ENCODE data around the gene RAB27A.

RAB27A gene

GRCh38 chr15:55230953-55231352 lies 58.7 kb downstream of the RAB27A start:
- Histone ChIP-seq H4K20me1 (ENCODE audit: low read depth, low read length) (no peaks in the 10 kb centered on the region), H3K9ac (ENCODE audit: low read length) (no peak overlapping the region), H3K79me2 (ENCODE audit: insufficient read depth, low read length) (no peaks in the 10 kb centered on the region), H3K27me3 (ENCODE audit: low read length) (no peaks in the 10 kb centered on the region), H2AFZ (ENCODE audit: low read depth, low read length, severe bottlenecking) (no peak overlapping the region), H3K27ac (ENCODE audit: low read depth, low read length) (no peak overlapping the region), H3F3A (ENCODE audit: insufficient read depth) (no peaks in the 10 kb centered on the region), H3K36me3 (ENCODE audit: low read length) (no peaks in the 10 kb centered on the region), H3K4me3 (ENCODE audit: insufficient read depth, low read length, poor library complexity, severe bottlenecking) (no peak overlapping the region), H3K9me3 (ENCODE audit: insufficient read depth, low read length) (no peaks in the 10 kb centered on the region), H3K9me2 (replicated peaks; ENCODE audit: insufficient read depth, low read length) (no peaks in the 10 kb centered on the region), H3K4me2 (ENCODE audit: low read depth, low read length, poor library complexity, severe bottlenecking) (no peak overlapping the region)
- no peak for TF ChIP-seq EZH2phosphoT487 (conservative IDR thresholded peaks at IDR 0.05; ENCODE audit: low read length)
- TF ChIP-seq CTCF (IDR thresholded peaks at IDR 0.05; ENCODE audit: insufficient read depth, low read length, poor library complexity, severe bottlenecking), result no peak

DNA sequence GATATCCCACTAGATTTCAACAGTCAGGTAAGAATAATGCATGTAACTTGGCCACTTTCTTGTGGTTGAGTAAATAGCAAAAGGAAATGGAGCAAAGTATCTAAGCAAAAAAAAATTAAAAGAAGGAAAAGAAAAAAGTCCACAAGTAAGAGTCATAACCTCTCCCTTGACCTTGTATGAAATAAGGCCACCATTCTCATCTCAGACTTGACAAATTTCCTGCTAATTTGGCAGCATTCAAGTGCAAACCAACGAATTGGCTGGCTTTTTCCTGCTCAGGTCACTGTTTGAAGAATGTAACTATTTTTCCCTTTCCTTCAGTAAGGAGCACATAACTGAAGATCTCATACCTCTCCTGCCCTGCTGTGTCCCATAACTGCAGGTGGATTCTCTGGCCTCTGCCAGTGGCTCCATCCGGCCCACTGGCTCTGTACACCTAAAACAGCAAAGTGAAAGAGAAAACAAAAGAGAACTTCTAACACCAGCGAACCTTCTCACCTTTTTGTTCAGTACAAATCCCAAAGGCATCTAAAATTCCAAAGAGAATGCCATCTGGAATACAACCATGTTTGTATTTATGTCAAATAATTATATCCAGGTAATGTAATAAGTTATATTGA lies 59.5 kb downstream of the RAB27A start:
- Histone ChIP-seq H3K36me3 (ENCODE audit: low read length) (no peaks in the 10 kb centered on the region), H3K9me2 (replicated peaks; ENCODE audit: insufficient read depth, low read length) (no peaks in the 10 kb centered on the region), H4K20me1 (ENCODE audit: low read depth, low read length) (no peaks in the 10 kb centered on the region), H3K27me3 (ENCODE audit: low read length) (no peaks in the 10 kb centered on the region), H2AFZ (ENCODE audit: low read depth, low read length, severe bottlenecking) (no peak overlapping the region), H3K27ac (ENCODE audit: low read depth, low read length) (no peak overlapping the region), H3K79me2 (ENCODE audit: insufficient read depth, low read length) (no peaks in the 10 kb centered on the region), H3K9ac (ENCODE audit: low read length) (no peak overlapping the region), H3F3A (ENCODE audit: insufficient read depth) (no peaks in the 10 kb centered on the region), H3K4me3 (ENCODE audit: insufficient read depth, low read length, poor library complexity, severe bottlenecking) (no peak overlapping the region), H3K4me2 (ENCODE audit: low read depth, low read length, poor library complexity, severe bottlenecking) (no peak overlapping the region), H3K9me3 (ENCODE audit: insufficient read depth, low read length) (no peaks in the 10 kb centered on the region)
- TF ChIP-seq CTCF (IDR thresholded peaks at IDR 0.05; ENCODE audit: insufficient read depth, low read length, poor library complexity, severe bottlenecking) (no peak), EZH2phosphoT487 (conservative IDR thresholded peaks at IDR 0.05; ENCODE audit: low read length) (no peak)

GRCh38 chr15:55226127-55226526 lies 63.5 kb downstream of the RAB27A start:
- H3K9ac ChIP-seq (ENCODE audit: low read length), result no peak overlapping the region
- H3K4me2 ChIP-seq (ENCODE audit: low read depth, low read length, poor library complexity, severe bottlenecking), result no peak overlapping the region
- no peaks in the 10 kb centered on the region for H3K9me3 ChIP-seq (ENCODE audit: insufficient read depth, low read length)
- H3K4me3 ChIP-seq (ENCODE audit: insufficient read depth, low read length, poor library complexity, severe bottlenecking), result no peak overlapping the region
- H4K20me1 ChIP-seq (ENCODE audit: low read depth, low read length), result no peaks in the 10 kb centered on the region
- no peaks in the 10 kb centered on the region for H3K27me3 ChIP-seq (ENCODE audit: low read length)
- no peak overlapping the region for H3K27ac ChIP-seq (ENCODE audit: low read depth, low read length)
- no peaks in the 10 kb centered on the region for H3F3A ChIP-seq (ENCODE audit: insufficient read depth)
- no peaks in the 10 kb centered on the region for H3K9me2 ChIP-seq (replicated peaks; ENCODE audit: insufficient read depth, low read length)
- no peaks in the 10 kb centered on the region for H3K36me3 ChIP-seq (ENCODE audit: low read length)
- no peak overlapping the region for H2AFZ ChIP-seq (ENCODE audit: low read depth, low read length, severe bottlenecking)
- no peak for TF ChIP-seq EZH2phosphoT487 (conservative IDR thresholded peaks at IDR 0.05; ENCODE audit: low read length)
- TF ChIP-seq CTCF (IDR thresholded peaks at IDR 0.05; ENCODE audit: insufficient read depth, low read length, poor library complexity, severe bottlenecking), result no peak
- no peaks in the 10 kb centered on the region for H3K79me2 ChIP-seq (ENCODE audit: insufficient read depth, low read length)

All from SU-DHL-6 (cell line).